Measurements from ENCODE around the gene CRKL.
A peak's percentile ranks its signal among the peaks of the same experiment; 100 is the strongest.

The CRKL gene

GRCh38 chr22:20919718-20920117, 2.5 kb downstream of the CRKL start:
- peaks cover 18% of the 10 kb centered on the region for H3K79me2 ChIP-seq
- no peaks in the 10 kb centered on the region for H3K4me1 ChIP-seq
- no peak for TF ChIP-seq CTCF (IDR thresholded peaks at IDR 0.05)
- peak overlapping the region; percentile 94 for H3K4me2 ChIP-seq (ENCODE audit: low read length)
- no peaks in the 10 kb centered on the region for H3K27me3 ChIP-seq (ENCODE audit: control insufficient read depth, insufficient read depth, low read length)
- H3K27ac ChIP-seq, result no peak overlapping the region
- H3K36me3 ChIP-seq (ENCODE audit: control insufficient read depth, insufficient read depth, low read length), result no peaks in the 10 kb centered on the region
- peak overlapping the region; percentile 53 for H3K4me3 ChIP-seq (ENCODE audit: low read depth, low read length)
- H2AFZ ChIP-seq, result no peak overlapping the region
- H3K9ac ChIP-seq, result no peak overlapping the region
- no peaks in the 10 kb centered on the region for H3K9me3 ChIP-seq (ENCODE audit: control insufficient read depth, low read length)

GRCh38 chr22:20920881-20921203, 3.6 kb downstream of the CRKL start:
- peak overlapping the region; percentile 59 for H3K4me2 ChIP-seq (ENCODE audit: low read length)
- no peaks in the 10 kb centered on the region for H3K27me3 ChIP-seq (ENCODE audit: control insufficient read depth, insufficient read depth, low read length)
- H3K9ac ChIP-seq, result no peak overlapping the region
- TF ChIP-seq CTCF (IDR thresholded peaks at IDR 0.05), result no peak
- H3K9me3 ChIP-seq (ENCODE audit: control insufficient read depth, low read length), result no peaks in the 10 kb centered on the region
- peak overlapping the region; percentile 39 for H3K4me3 ChIP-seq (ENCODE audit: low read depth, low read length)
- H2AFZ ChIP-seq, result no peak overlapping the region
- H3K4me1 ChIP-seq, result no peaks in the 10 kb centered on the region
- H3K79me2 ChIP-seq, result peaks cover 20% of the 10 kb centered on the region
- no peaks in the 10 kb centered on the region for H3K36me3 ChIP-seq (ENCODE audit: control insufficient read depth, insufficient read depth, low read length)
- no peak overlapping the region for H3K27ac ChIP-seq

DNA sequence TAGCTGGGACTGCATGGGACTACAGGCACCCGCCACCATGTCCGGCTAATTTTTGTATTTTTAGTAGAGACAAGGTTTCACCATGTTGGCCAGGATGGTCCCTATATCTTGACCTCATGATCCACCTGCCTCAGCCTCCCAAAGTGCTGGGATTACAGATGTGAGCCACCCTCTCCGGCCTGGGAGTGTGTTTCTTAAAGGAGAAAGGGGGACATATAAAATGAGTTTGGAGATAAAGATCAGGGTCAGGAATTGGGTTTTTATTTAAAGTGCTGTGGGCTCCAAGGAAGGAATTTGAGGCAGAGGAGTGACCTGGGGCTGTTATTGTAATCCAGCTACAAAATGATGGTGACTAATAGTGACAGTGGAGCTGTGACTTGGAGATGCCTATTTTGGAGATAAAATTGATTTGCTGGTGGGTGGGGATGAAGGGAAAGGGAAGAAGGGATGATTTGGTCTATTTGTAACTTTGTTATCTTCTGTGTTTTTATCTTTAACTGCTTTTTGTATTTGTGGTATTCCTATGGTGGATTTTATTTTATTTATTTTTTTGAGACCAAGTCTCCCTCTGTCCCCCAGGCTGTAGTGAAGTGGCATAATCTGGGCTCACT, 5.0 kb downstream of the CRKL start:
- Histone ChIP-seq H2AFZ (no peak overlapping the region), H3K4me2 (ENCODE audit: low read length) (no peak overlapping the region), H3K9ac (no peak overlapping the region), H3K4me3 (ENCODE audit: low read depth, low read length) (no peak overlapping the region), H3K4me1 (no peaks in the 10 kb centered on the region), H3K36me3 (ENCODE audit: control insufficient read depth, insufficient read depth, low read length) (no peaks in the 10 kb centered on the region), H3K27me3 (ENCODE audit: control insufficient read depth, insufficient read depth, low read length) (no peaks in the 10 kb centered on the region), H3K79me2 (peaks cover 26% of the 10 kb centered on the region), H3K9me3 (ENCODE audit: control insufficient read depth, low read length) (no peaks in the 10 kb centered on the region), H3K27ac (no peak overlapping the region)
- TF ChIP-seq CTCF (IDR thresholded peaks at IDR 0.05), result no peak

GRCh38 chr22:20926243-20926642, 9.0 kb downstream of the CRKL start:
- Histone ChIP-seq H3K4me2 (ENCODE audit: low read length) (no peak overlapping the region), H3K79me2 (peaks cover 43% of the 10 kb centered on the region), H3K9me3 (ENCODE audit: control insufficient read depth, low read length) (no peaks in the 10 kb centered on the region), H3K36me3 (ENCODE audit: control insufficient read depth, insufficient read depth, low read length) (no peaks in the 10 kb centered on the region), H3K27me3 (ENCODE audit: control insufficient read depth, insufficient read depth, low read length) (no peaks in the 10 kb centered on the region), H3K27ac (no peak overlapping the region), H3K4me3 (ENCODE audit: low read depth, low read length) (no peak overlapping the region), H3K4me1 (no peaks in the 10 kb centered on the region), H2AFZ (no peak overlapping the region), H3K9ac (no peak overlapping the region)
- TF ChIP-seq CTCF (IDR thresholded peaks at IDR 0.05), result no peak

- H3K4me1 ChIP-seq, result no peaks in the 10 kb centered on the region
- H3K9me3 ChIP-seq (ENCODE audit: control insufficient read depth, low read length), result no peaks in the 10 kb centered on the region
- H2AFZ ChIP-seq, result no peak overlapping the region
- no peak overlapping the region for H3K9ac ChIP-seq
- H3K36me3 ChIP-seq (ENCODE audit: control insufficient read depth, insufficient read depth, low read length), result no peaks in the 10 kb centered on the region
- no peak for TF ChIP-seq CTCF (IDR thresholded peaks at IDR 0.05)
- H3K27ac ChIP-seq, result no peak overlapping the region
- H3K27me3 ChIP-seq (ENCODE audit: control insufficient read depth, insufficient read depth, low read length), result no peaks in the 10 kb centered on the region
- no peak overlapping the region for H3K4me2 ChIP-seq (ENCODE audit: low read length)
- no peak overlapping the region for H3K4me3 ChIP-seq (ENCODE audit: low read depth, low read length)
- H3K79me2 ChIP-seq, result peaks cover 38% of the 10 kb centered on the region
These were observed 10.8 kb downstream of the CRKL start for GRCh38 chr22:20927940-20928572.

Data from parathyroid adenoma (tissue), 2 donors.